Right lobe of liver (tissue), 6 donors: ENCODE measurements around the gene ZMYND15. TPM values are rescaled to one million over a fixed set of nuclear protein-coding genes. Genes with fewer than 3 reads are reported as not detected.

Source experiments
- ATAC-seq, 4 donors: fragments of 200-7000 bp; cut with Tn5 transposase; one replicate each; pipeline ENCODE4 v1.9.1; 2020; ENCODE audit warnings: mild to moderate bottlenecking in 4 of 4, moderate library complexity in 4 of 4
- DNase-seq, 3 donors: peaks; one replicate each; pipeline ENCODE4 v3.0.0-alpha.2; 2020
- H3K27ac ChIP-seq, 3 donors: fragments of 200-600 bp; one replicate each; pipeline ENCODE4 v1.8.0; 2022
- H3K27me3 ChIP-seq, 2 donors: fragments of 200-600 bp; one replicate each; pipeline ENCODE4 v1.8.0; 2022
- H3K36me3 ChIP-seq, 4 donors: fragments of 200-600 bp; sonication (generic) in 1 of 4; one replicate each; pipeline versions ENCODE4 v1.5.1 to v1.8.0; 2017 to 2022; ENCODE audit warnings: control low read depth in 1 of 4
- H3K4me1 ChIP-seq, 4 donors: fragments of 200-600 bp; sonication (generic) in 1 of 4; one replicate each; pipeline versions ENCODE4 v1.5.1 to v1.8.0; 2017 to 2022; ENCODE audit warnings: control low read depth in 1 of 4
- H3K4me3 ChIP-seq, 3 donors: fragments of 200-600 bp; one replicate each; pipeline ENCODE4 v1.8.0; 2022
- H3K9me3 ChIP-seq, 4 donors: fragments of 200-600 bp; sonication (generic) in 1 of 4; one replicate each; pipeline versions ENCODE4 v1.5.1 to v1.8.0; 2017 to 2022; ENCODE audit warnings: control low read depth in 1 of 4
- CTCF ChIP-seq, 4 donors: fragments of 200-600 bp in 3 of 4; fragments of 450-650 bp in 1 of 4; IDR thresholded peaks; one replicate each; pipeline versions ENCODE4 v1.5.1 to v1.8.0; 2016 to 2022; ENCODE audit warnings: antibody characterized with exemption in 4 of 4, mild to moderate bottlenecking in 2 of 4
- POLR2A ChIP-seq: fragments of 450-650 bp; IDR thresholded peaks from one replicate; pipeline ENCODE4 v1.6.1; 2017; ENCODE audit warnings: antibody characterized with exemption, mild to moderate bottlenecking
- WGBS: methylation state at CpG from one replicate; pipeline ENCODE4 v1.1.6; 2018; ENCODE audit warnings: low coverage, low lambda C conversion rate; ENCODE audit not compliant: insufficient coverage; ENCODE audit errors: missing lambda C conversion rate; 5-methylcytosine and 5-hydroxymethylcytosine counted together
- intact Hi-C, 2 donors: fragments of 100-400 bp; cut with DNase I; formaldehyde crosslinking; loops; one replicate each; pipeline versions ENCODE4 v1.11.2 to v1.14.1; 2022
- total RNA-seq, 6 experiments: library from RNA; depleted of rRNA in 2 of 6; stranded (reverse); fragments of >200 nt in 2 of 6; fragmentation: NEBNext Ultra II Directional in 3 of 6; extraction: Animal tissue kit (Norgen Biotek cat#: 25700) in 3 of 6; gene quantifications; one replicate each; pipeline versions ENCODE4 v1.1.0 to v1.2.4, GENCODE V29; 2016 to 2023
- donor health status: DM: no; HTN: yes; CAD: no.
- donor health status: DM: no; HTN: no; CAD: no.
- donor health status: DM: no; HTN: no; CAD: no.
- donor health status: DM: no; HTN: yes; CAD: no.
- donor health status: DM: no; HTN: yes; CAD: no.

ZMYND15 gene
- total RNA-seq, 6 experiments from 2014 or later = 0.70 to 6.5 (median 1.9) TPM

GRCh38 chr17:4750606-4751005 is 11.0 kb downstream of the ZMYND15 start:
- H3K9me3 ChIP-seq = no peaks in the 10 kb centered on the region
- no peak for TF ChIP-seq POLR2A
- TF ChIP-seq CTCF (IDR thresholded peaks at IDR 0.05) = no peak
- intact Hi-C loops = no loop called here
- H3K36me3 ChIP-seq = no peaks in the 10 kb centered on the region
- DNase-seq = no peak
- WGBS = 6% methylated on average over 2 of the region's 3 CpGs
- no peaks in the 10 kb centered on the region for H3K27me3 ChIP-seq
- H3K27ac ChIP-seq = no peak overlapping the region
- peak in 2 of 4 donors; percentile 27 to 48 for ATAC-seq
- H3K4me3 ChIP-seq = no peak overlapping the region
- H3K4me1 ChIP-seq = peaks cover 0 to 6% (median 0%) of the 10 kb centered on the region in 4 donors

GRCh38 chr17:4751932-4752331 is 12.3 kb downstream of the ZMYND15 start:
- no peak for DNase-seq
- Histone ChIP-seq H3K27ac (no peak overlapping the region), H3K36me3 (no peaks in the 10 kb centered on the region), H3K4me3 (no peak overlapping the region), H3K4me1 (peaks cover 0 to 6% (median 0%) of the 10 kb centered on the region in 4 donors), H3K9me3 (no peaks in the 10 kb centered on the region), H3K27me3 (no peaks in the 10 kb centered on the region)
- TF ChIP-seq POLR2A (no peak), CTCF (IDR thresholded peaks at IDR 0.05) (no peak)
- peak in 2 of 4 donors; percentile 53 to 61 for ATAC-seq
- intact Hi-C loops = no loop called here
- 28% methylated on average over 5 of the region's 5 CpGs for WGBS

- Histone ChIP-seq H3K4me3 (no peak overlapping the region), H3K36me3 (no peaks in the 10 kb centered on the region), H3K9me3 (no peaks in the 10 kb centered on the region), H3K27ac (no peak overlapping the region), H3K4me1 (peaks cover 0 to 6% (median 0%) of the 10 kb centered on the region in 4 donors), H3K27me3 (no peaks in the 10 kb centered on the region)
- 100% methylated on average over 1 of the region's 1 CpG for WGBS
- ATAC-seq = no peak
- DNase-seq = no peak
- TF ChIP-seq CTCF (IDR thresholded peaks at IDR 0.05) = no peak
- TF ChIP-seq POLR2A = no peak
- intact Hi-C loops = no loop called here
These were observed 13.8 kb downstream of the ZMYND15 start for GRCh38 chr17:4753392-4753791.

GRCh38 chr17:4759776-4760236 is 20.2 kb downstream of the ZMYND15 start:
- Histone ChIP-seq H3K4me1 (peaks cover 0 to 6% (median 2%) of the 10 kb centered on the region in 4 donors), H3K27ac (peak overlapping the region; percentile 58 to 73 (median 71)), H3K36me3 (no peaks in the 10 kb centered on the region), H3K4me3 (no peak overlapping the region), H3K9me3 (no peaks in the 10 kb centered on the region), H3K27me3 (no peaks in the 10 kb centered on the region)
- intact Hi-C loops = no loop called here
- TF ChIP-seq POLR2A (peak; percentile 47), CTCF (IDR thresholded peaks at IDR 0.05) (no peak)
- peak; percentile 88 to 94 (median 90) for ATAC-seq
- 8% methylated on average over 10 of the region's 10 CpGs for WGBS
- peak in 1 of 3 donors; percentile 69 for DNase-seq
